Measurements from ENCODE around the gene THRA.

GRCh38 chr17:40075201-40075941, 12.6 kb downstream of the THRA start:
- TF ChIP-seq POLR2AphosphoS5 (IDR thresholded peaks at IDR 0.05) (peak; percentile 13 to 16 (median 15)), POLR2A (IDR thresholded peaks at IDR 0.05) (no peak)
- TF ChIP-seq, protein P1, sequence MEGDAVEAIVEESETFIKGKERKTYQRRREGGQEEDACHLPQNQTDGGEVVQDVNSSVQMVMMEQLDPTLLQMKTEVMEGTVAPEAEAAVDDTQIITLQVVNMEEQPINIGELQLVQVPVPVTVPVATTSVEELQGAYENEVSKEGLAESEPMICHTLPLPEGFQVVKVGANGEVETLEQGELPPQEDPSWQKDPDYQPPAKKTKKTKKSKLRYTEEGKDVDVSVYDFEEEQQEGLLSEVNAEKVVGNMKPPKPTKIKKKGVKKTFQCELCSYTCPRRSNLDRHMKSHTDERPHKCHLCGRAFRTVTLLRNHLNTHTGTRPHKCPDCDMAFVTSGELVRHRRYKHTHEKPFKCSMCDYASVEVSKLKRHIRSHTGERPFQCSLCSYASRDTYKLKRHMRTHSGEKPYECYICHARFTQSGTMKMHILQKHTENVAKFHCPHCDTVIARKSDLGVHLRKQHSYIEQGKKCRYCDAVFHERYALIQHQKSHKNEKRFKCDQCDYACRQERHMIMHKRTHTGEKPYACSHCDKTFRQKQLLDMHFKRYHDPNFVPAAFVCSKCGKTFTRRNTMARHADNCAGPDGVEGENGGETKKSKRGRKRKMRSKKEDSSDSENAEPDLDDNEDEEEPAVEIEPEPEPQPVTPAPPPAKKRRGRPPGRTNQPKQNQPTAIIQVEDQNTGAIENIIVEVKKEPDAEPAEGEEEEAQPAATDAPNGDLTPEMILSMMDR (IDR thresholded peaks at IDR 0.05): peak in 5 of 7 experiments; percentile 85 to 98 (median 97)
